Endothelial cell of umbilical vein (primary cell): ENCODE results near the gene TSNAX. TPM values are rescaled to one million over a fixed set of nuclear protein-coding genes. Genes with fewer than 3 reads are reported as not detected.

Source experiments
- BruUV-seq: library from RNA; stranded (reverse); fragments of 400-500 nt; replicated peaks from 2 replicates; lab custom pipeline; 2021; lab: Mats Ljungman, UMichigan
- CTCF ChIA-PET: fragments of 300-600, 350-600 bp; sonication (Branson Sonifier 250); formaldehyde crosslinking; loops from one replicate; lab custom pipeline; 2021; ENCODE audit warnings: antibody characterized with exemption, inconsistent platforms; lab: Charles Lee
- POLR2A ChIA-PET: fragments of 300-600, 350-600 bp; sonication (Branson Sonifier 250); formaldehyde crosslinking; loops from one replicate; lab custom pipeline; 2021; ENCODE audit warnings: antibody characterized with exemption, inconsistent platforms; lab: Charles Lee
- DNase-seq: peaks from one replicate; pipeline ENCODE4 v3.0.0-alpha.2; 2011; ENCODE audit warnings: low read depth, low spot score
- FAIRE-seq: peaks from 2 replicates; lab custom pipeline; 2011; peaks lifted over from hg19 to GRCh38; lab: Jason Lieb, UNC
- H2AFZ ChIP-seq: 2 replicates; pipeline ENCODE4 v1.6.0; 2012; ENCODE audit warnings: low read depth, low read length, control low read depth, inconsistent platforms
- H3K27ac ChIP-seq: 2 replicates; pipeline ENCODE4 v1.5.1; 2011; ENCODE audit warnings: low read depth, mild to moderate bottlenecking, control low read depth, low read length, moderate library complexity; ENCODE audit not compliant: insufficient read depth
- H3K27me3 ChIP-seq, 2 experiments: 2 replicates each; pipeline versions ENCODE4 v1.6.0 to v1.6.1; 2011; ENCODE audit warnings: low read length in 2 of 2, mixed read lengths in 1 of 2; ENCODE audit not compliant: control insufficient read depth in 2 of 2, insufficient read depth in 2 of 2
- H3K36me3 ChIP-seq, 2 experiments: 2 replicates in 1 of 2; 3 replicates in 1 of 2; pipeline ENCODE4 v1.5.1; 2011; ENCODE audit warnings: low read length in 2 of 2, mild to moderate bottlenecking in 1 of 2, moderate library complexity in 1 of 2; ENCODE audit not compliant: control insufficient read depth in 2 of 2, insufficient read depth in 2 of 2; ENCODE audit errors: extremely low read depth in 1 of 2
- H3K4me1 ChIP-seq: 3 replicates; pipeline ENCODE4 v1.5.1; 2011; ENCODE audit warnings: mild to moderate bottlenecking, low read length; ENCODE audit not compliant: control insufficient read depth, insufficient read depth; ENCODE audit errors: extremely low read depth
- H3K4me2 ChIP-seq: 2 replicates; pipeline ENCODE4 v1.6.1; 2011; ENCODE audit warnings: low read length, control low read depth, mixed read lengths; ENCODE audit not compliant: insufficient read depth
- H3K4me3 ChIP-seq, 3 experiments: fragments of 200-600 bp in 1 of 3; sonication (generic), shearing (Covaris generic) in 1 of 3; replicated peaks in 1 of 3; 2 replicates each; pipeline ENCODE4 v1.5.1; 2011 to 2016; ENCODE audit warnings: control low read depth in 3 of 3, low read length in 3 of 3, mild to moderate bottlenecking in 2 of 3, inconsistent platforms in 1 of 3, low read depth in 1 of 3, moderate library complexity in 1 of 3; ENCODE audit not compliant: insufficient read depth in 1 of 3
- H3K79me2 ChIP-seq: 2 replicates; pipeline ENCODE4 v1.6.0; 2012; ENCODE audit warnings: low read length, inconsistent platforms; ENCODE audit not compliant: control insufficient read depth, insufficient read depth
- H3K9ac ChIP-seq: replicated peaks from 2 replicates; pipeline ENCODE3; 2011; ENCODE audit warnings: low read length, control low read depth; ENCODE audit not compliant: insufficient read depth; ENCODE audit errors: extremely low read depth
- H3K9me1 ChIP-seq: replicated peaks from 3 replicates; pipeline ENCODE4 v1.6.0; 2011; ENCODE audit warnings: mild to moderate bottlenecking, low read length; ENCODE audit not compliant: control insufficient read depth, insufficient read depth; ENCODE audit errors: extremely low read depth
- H3K9me3 ChIP-seq: replicated peaks from 2 replicates; pipeline ENCODE4 v1.5.1; 2012; ENCODE audit warnings: low read length, inconsistent platforms; ENCODE audit not compliant: control insufficient read depth, insufficient read depth
- H4K20me1 ChIP-seq: replicated peaks from 2 replicates; pipeline ENCODE3; 2011; ENCODE audit warnings: mild to moderate bottlenecking, low read length; ENCODE audit not compliant: control insufficient read depth, insufficient read depth; ENCODE audit errors: extremely low read depth
- CTCF ChIP-seq, 2 donors: IDR thresholded peaks; 1 replicate in 1 of 2; 2 replicates in 1 of 2; pipeline ENCODE4 v1.5.1; 2011; ENCODE audit warnings: low read length in 2 of 2, mild to moderate bottlenecking in 2 of 2, moderate library complexity in 2 of 2, control low read depth in 1 of 2, inconsistent platforms in 1 of 2, low read depth in 1 of 2; ENCODE audit not compliant: insufficient read depth in 1 of 2; ENCODE audit errors: extremely low read depth in 1 of 2
- EZH2 ChIP-seq: IDR thresholded peaks from 2 replicates; pipeline ENCODE4 v1.6.1; 2012; ENCODE audit warnings: borderline replicate concordance, low read depth, mild to moderate bottlenecking, moderate library complexity, low read length, inconsistent platforms; ENCODE audit not compliant: severe bottlenecking
- FOS ChIP-seq: IDR thresholded peaks from 2 replicates; pipeline ENCODE4 v1.6.1; 2011; ENCODE audit warnings: mild to moderate bottlenecking, low read length, moderate library complexity, borderline replicate concordance; ENCODE audit not compliant: insufficient read depth
- GATA2 ChIP-seq: IDR thresholded peaks from 2 replicates; pipeline ENCODE4 v1.7.0; 2011; ENCODE audit warnings: low read depth, mild to moderate bottlenecking, moderate library complexity, mixed read lengths, low read length; ENCODE audit not compliant: insufficient read length, insufficient read depth
- JUN ChIP-seq: IDR thresholded peaks from 2 replicates; pipeline ENCODE4 v1.6.1; 2011; ENCODE audit warnings: borderline replicate concordance, low read depth; ENCODE audit not compliant: insufficient read length, insufficient read depth
- MAX ChIP-seq: IDR thresholded peaks from 2 replicates; pipeline ENCODE4 v1.6.1; 2011; ENCODE audit not compliant: insufficient read depth, insufficient read length
- MYC ChIP-seq: IDR thresholded peaks from one replicate; pipeline ENCODE4 v1.6.1; 2011; ENCODE audit warnings: mild to moderate bottlenecking, low read depth, low read length
- POLR2A ChIP-seq: IDR thresholded peaks from 2 replicates; pipeline ENCODE4 v1.6.1; 2012; ENCODE audit warnings: low read depth, mild to moderate bottlenecking, control low read depth, low read length
- POLR2AphosphoS5 ChIP-seq: IDR thresholded peaks from 2 replicates; pipeline ENCODE4 v1.6.1; 2012; ENCODE audit warnings: low read depth, mild to moderate bottlenecking, control low read depth, low read length, moderate library complexity; ENCODE audit not compliant: insufficient read depth
- dilution Hi-C: fragments of 300-500 bp; cut with MboI; formaldehyde crosslinking; loops from one replicate; pipeline ENCODE4 v1.15.0; 2019; ENCODE audit warnings: low sequenced_read_pairs; ENCODE audit not compliant: extremely low pct_ligation_motif_present
- intact Hi-C: fragments of 100-400 bp; cut with micrococcal nuclease; formaldehyde crosslinking; loops from one replicate; pipeline ENCODE4 v1.10.0; 2022
- polyA plus RNA-seq, 4 experiments: library from polyadenylated mRNA; depleted of rRNA in 3 of 4; stranded (reverse) in 3 of 4; unstranded in 1 of 4; fragments of >200 nt; gene quantifications; 2 replicates each; pipeline versions ENCODE4 v1.2.1 to v1.2.3, GENCODE V29; 2011 to 2012; ENCODE audit warnings: missing spikeins in 1 of 4
- total RNA-seq: library from RNA; stranded (reverse); gene quantifications from 2 replicates; pipeline ENCODE4 v1.2.3, GENCODE V29; 2021

Gene TSNAX
- total and polyA plus RNA-seq, 2 donors (not counting 3 experiments of a cell fraction or from before 2014, with no cell fraction given), result 6.3 to 26.3 TPM

- Histone ChIP-seq H3K79me2 (no peaks in the 10 kb centered on the region), H2AFZ (no peak overlapping the region), H3K9me3 (no peaks in the 10 kb centered on the region), H3K4me1 (peaks cover 3% of the 10 kb centered on the region), H3K4me3 (no peak overlapping the region), H3K36me3 (no peaks in the 10 kb centered on the region), H3K4me2 (no peak overlapping the region), H3K9me1 (no peaks in the 10 kb centered on the region), H4K20me1 (no peaks in the 10 kb centered on the region), H3K27ac (no peak overlapping the region), H3K27me3 (peaks cover 16 to 17% of the 10 kb centered on the region in 2 experiments), H3K9ac (no peak overlapping the region)
- ChIA-PET CTCF (interaction anchor here (1.0 to 1.7 kb wide), 2 partner anchors 9 to 193 kb away, joined by 3 to 4 read pairs; no protein-coding TSS in a partner anchor), POLR2A (no interaction called here)
- intact Hi-C loops (no loop called here), dilution Hi-C loops (no loop called here)
- FAIRE-seq (no peak), DNase-seq (no peak)
- no peak for TF ChIP-seq CTCF (IDR thresholded peaks at IDR 0.05; ENCODE audit: extremely low read depth in 1 of 2, insufficient read depth in 1 of 2, low read depth in 1 of 2, low read length in 2 of 2)
- no peak for TF ChIP-seq MAX
- TF ChIP-seq FOS, result no peak
- TF ChIP-seq POLR2AphosphoS5, result no peak
- no peak for TF ChIP-seq EZH2
- TF ChIP-seq JUN, result no peak
- no peak for TF ChIP-seq GATA2
- no peak for TF ChIP-seq MYC
- no peak for TF ChIP-seq POLR2A
- BruUV-seq, result no TSS peak
Observed at GRCh38 chr1:231613419-231614349, 85.2 kb downstream of the TSNAX start.

Other genes with a start within 250 kb of the TSNAX start
- 12.6 and 13.2 TPM in 2 replicates for gene EXOC8, start 190.8 kb upstream of the TSNAX start, total RNA-seq
- 2.3 and 2.8 TPM in 2 replicates for gene EXOC8, start 190.8 kb upstream of the TSNAX start, polyA plus RNA-seq
- 15.4 and 16.1 TPM in 2 replicates for gene SPRTN, start 190.4 kb upstream of the TSNAX start, total RNA-seq
- gene SPRTN, start 190.4 kb upstream of the TSNAX start, polyA plus RNA-seq, result 10.6 and 15.4 TPM in 2 replicates
- 37.4 and 38.1 TPM in 2 replicates for gene EGLN1, start 106.4 kb upstream of the TSNAX start, total RNA-seq
- gene EGLN1, start 106.4 kb upstream of the TSNAX start, polyA plus RNA-seq, result 11.5 and 13.7 TPM in 2 replicates
- gene DISC1, start 98.1 kb downstream of the TSNAX start, total RNA-seq, result 12.8 and 14.7 TPM in 2 replicates
- 3.1 and 3.3 TPM in 2 replicates for gene DISC1, start 98.1 kb downstream of the TSNAX start, polyA plus RNA-seq